Peyer's patch (tissue), 4 donors: ENCODE data around the gene TDRD6.
A peak's percentile ranks its signal among the peaks of the same experiment; 100 is the strongest.

Experiments
- POLR2A ChIP-seq, 2 donors: fragments of 450-650 bp; IDR thresholded peaks; one replicate each; pipeline ENCODE4 v1.5.1; 2017; ENCODE audit warnings: antibody characterized with exemption in 2 of 2, mild to moderate bottlenecking in 2 of 2, moderate library complexity in 2 of 2
- TF ChIP-seq, protein P1 (sequence below), 6 experiments: fragments of 450-650 bp in 4 of 6; fragments of 200-600 bp in 2 of 6; sonication (generic) in 1 of 6; IDR thresholded peaks; one replicate each; pipeline ENCODE4 v1.5.1; 2017 to 2019; ENCODE audit warnings: antibody characterized with exemption in 6 of 6, mild to moderate bottlenecking in 3 of 6, moderate library complexity in 1 of 6

DNA sequence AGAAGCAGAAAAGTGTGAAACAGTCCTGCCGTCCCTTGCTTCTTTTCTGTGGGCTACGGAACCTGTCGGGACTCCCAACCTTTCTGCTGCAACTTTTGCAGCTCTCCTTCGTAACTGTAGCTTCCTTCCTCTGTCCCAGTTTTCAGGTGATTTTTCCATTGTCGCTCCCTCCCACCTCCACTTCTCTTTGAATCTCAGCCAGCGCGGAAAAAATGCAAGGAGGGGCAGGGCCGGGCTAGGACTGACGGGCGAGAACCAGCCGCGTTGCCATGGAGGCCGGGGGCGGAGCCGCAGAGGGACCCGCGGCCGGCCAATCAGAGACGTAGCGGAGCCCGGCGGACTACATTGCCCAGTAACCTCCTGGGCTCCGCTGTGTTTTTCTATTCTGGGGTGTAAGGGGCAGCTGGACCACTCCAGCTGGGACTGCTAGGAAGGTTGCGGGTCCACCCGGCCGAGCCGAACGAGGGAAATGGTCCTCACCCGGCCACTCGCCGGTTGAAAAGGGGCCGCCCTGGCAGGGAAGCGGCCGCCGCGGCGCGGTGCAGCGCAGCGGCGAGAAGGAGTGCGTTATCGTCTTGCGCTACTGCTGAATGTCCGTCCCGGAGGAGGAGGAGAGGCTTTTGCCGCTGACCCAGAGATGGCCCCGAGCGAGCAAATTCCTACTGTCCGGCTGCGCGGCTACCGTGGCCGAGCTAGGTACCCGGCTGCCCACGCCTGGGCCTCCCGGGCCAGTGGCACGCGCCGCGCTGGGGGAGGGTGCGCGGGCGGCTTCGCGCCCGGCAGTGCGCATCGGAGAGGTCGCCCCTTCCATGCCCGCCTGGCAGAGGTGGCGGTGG lies 34.9 kb upstream of the TDRD6 start, which contains the start of the genes CYP39A1 and SLC25A27:
- TF ChIP-seq, protein P1, sequence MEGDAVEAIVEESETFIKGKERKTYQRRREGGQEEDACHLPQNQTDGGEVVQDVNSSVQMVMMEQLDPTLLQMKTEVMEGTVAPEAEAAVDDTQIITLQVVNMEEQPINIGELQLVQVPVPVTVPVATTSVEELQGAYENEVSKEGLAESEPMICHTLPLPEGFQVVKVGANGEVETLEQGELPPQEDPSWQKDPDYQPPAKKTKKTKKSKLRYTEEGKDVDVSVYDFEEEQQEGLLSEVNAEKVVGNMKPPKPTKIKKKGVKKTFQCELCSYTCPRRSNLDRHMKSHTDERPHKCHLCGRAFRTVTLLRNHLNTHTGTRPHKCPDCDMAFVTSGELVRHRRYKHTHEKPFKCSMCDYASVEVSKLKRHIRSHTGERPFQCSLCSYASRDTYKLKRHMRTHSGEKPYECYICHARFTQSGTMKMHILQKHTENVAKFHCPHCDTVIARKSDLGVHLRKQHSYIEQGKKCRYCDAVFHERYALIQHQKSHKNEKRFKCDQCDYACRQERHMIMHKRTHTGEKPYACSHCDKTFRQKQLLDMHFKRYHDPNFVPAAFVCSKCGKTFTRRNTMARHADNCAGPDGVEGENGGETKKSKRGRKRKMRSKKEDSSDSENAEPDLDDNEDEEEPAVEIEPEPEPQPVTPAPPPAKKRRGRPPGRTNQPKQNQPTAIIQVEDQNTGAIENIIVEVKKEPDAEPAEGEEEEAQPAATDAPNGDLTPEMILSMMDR (IDR thresholded peaks at IDR 0.05), result no peak
- TF ChIP-seq POLR2A (IDR thresholded peaks at IDR 0.05), result peak; percentile 30 to 31
